WTC11 (cell line): Measurements from ENCODE around the gene PLXNB2.

Source experiments
- AFF4 ChIP-seq: sonication (generic); formaldehyde crosslinking; IDR thresholded peaks from 2 replicates; pipeline ENCODE4 v1.8.1; 2023; ENCODE audit warnings: mild to moderate bottlenecking, missing genetic modification reagents, borderline replicate concordance
- ATF2 ChIP-seq: sonication (generic); formaldehyde crosslinking; IDR thresholded peaks from 2 replicates; pipeline ENCODE4 v1.8.1; 2022; ENCODE audit warnings: low read depth, missing genetic modification reagents, borderline replicate concordance
- CREB1 ChIP-seq: sonication (generic); formaldehyde crosslinking; IDR thresholded peaks from 2 replicates; pipeline ENCODE4 v1.8.0; 2023; ENCODE audit warnings: mild to moderate bottlenecking, missing genetic modification reagents
- CTCF ChIP-seq: fragments of 200-600 bp; IDR thresholded peaks from 2 replicates; pipeline ENCODE4 v1.8.0; 2022; ENCODE audit warnings: antibody characterized with exemption
- E2F4 ChIP-seq: sonication (generic); formaldehyde crosslinking; IDR thresholded peaks from 2 replicates; pipeline ENCODE4 v1.8.1; 2022; ENCODE audit warnings: low read depth, mild to moderate bottlenecking, moderate library complexity, missing genetic modification reagents, borderline replicate concordance
- HMGXB4 ChIP-seq: sonication (generic); formaldehyde crosslinking; IDR thresholded peaks from 2 replicates; pipeline ENCODE4 v1.8.1; 2023; ENCODE audit warnings: mild to moderate bottlenecking, moderate library complexity, missing genetic modification reagents
- NR2C2 ChIP-seq: sonication (generic); formaldehyde crosslinking; IDR thresholded peaks from 2 replicates; pipeline ENCODE4 v1.8.0; 2022; ENCODE audit warnings: mild to moderate bottlenecking, missing genetic modification reagents
- SP1 ChIP-seq: sonication (generic); formaldehyde crosslinking; conservative IDR thresholded peaks from 2 replicates; pipeline ENCODE4 v1.8.1; 2022; ENCODE audit warnings: missing genetic modification reagents
- USF2 ChIP-seq: sonication (generic); formaldehyde crosslinking; IDR thresholded peaks from 2 replicates; pipeline ENCODE4 v1.8.1; 2023; ENCODE audit warnings: mild to moderate bottlenecking, missing genetic modification reagents, moderate library complexity
- ZNF121 ChIP-seq: sonication (generic); formaldehyde crosslinking; IDR thresholded peaks from 2 replicates; pipeline ENCODE4 v1.8.0; 2023; ENCODE audit warnings: missing genetic modification reagents
- ZNF263 ChIP-seq: sonication (generic); formaldehyde crosslinking; IDR thresholded peaks from 2 replicates; pipeline ENCODE4 v1.8.1; 2022; ENCODE audit warnings: low read depth, mild to moderate bottlenecking, moderate library complexity, missing genetic modification reagents

GRCh38 chr22:50347157-50347556, 39.7 kb upstream of the PLXNB2 start:
- TF ChIP-seq E2F4 (CRISPR knock-in tag) (no peak), AFF4 (no peak), CTCF (no peak), CREB1 (CRISPR knock-in tag) (no peak), ATF2 (CRISPR knock-in tag) (no peak), SP1 (CRISPR knock-in tag) (no peak), HMGXB4 (CRISPR knock-in tag) (no peak), USF2 (CRISPR knock-in tag) (no peak), ZNF121 (CRISPR knock-in tag) (no peak), NR2C2 (no peak), ZNF263 (CRISPR knock-in tag) (no peak)
